ENCODE measurements around the gene TLCD3A. TPM values are rescaled to one million over a fixed set of nuclear protein-coding genes. Genes with fewer than 3 reads are reported as not detected.

The TLCD3A gene
- total and polyA plus RNA-seq, 2 of the 4 experiments (the other 2 are of a cell fraction), result 15.2 to 35.0 TPM

DNA sequence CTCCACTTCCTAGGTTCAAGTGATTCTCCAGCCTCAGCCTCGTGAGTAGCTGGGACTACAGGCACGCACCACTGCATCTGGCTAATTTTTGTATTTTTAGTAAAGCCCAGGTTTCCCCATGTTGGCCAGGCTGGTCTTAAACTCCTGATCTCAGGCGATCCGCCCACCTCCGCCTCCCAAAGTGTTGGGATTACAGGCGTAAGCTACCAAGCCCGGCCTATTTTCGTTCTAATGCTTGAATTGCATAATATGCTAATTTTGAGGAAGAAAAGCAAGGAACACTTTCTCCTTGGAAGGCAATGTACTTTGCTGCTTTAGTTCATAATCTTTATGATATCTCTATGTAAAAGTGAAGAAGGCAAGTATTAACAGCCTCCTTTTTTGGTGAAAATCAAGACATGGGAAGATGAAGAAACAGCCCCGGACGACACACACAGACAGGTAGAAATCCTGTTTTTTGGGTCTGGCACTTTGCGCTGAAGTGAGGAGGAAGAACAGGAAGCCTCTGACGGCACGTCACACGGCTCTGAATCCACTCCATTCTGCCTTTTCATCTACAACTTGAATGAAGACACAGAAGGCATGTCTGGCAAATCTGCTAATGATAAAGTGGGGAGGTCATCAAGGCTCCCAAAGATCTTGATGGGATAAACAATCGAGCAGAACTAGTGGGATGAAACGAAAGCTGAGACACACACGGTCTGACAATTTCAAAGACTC, 42.7 kb upstream of the TLCD3A start:
- 100% methylated on average over 1 of the region's 17 CpGs; no CpG with 5 or more reads in 1 of the 2 experiments for WGBS, 2 experiments (ENCODE audit: extremely low coverage in 2 of 2, insufficient read length in 1 of 2)
- no peaks in the 10 kb centered on the region for H3K27me3 ChIP-seq (ENCODE audit: control insufficient read depth, insufficient read depth, low read length)
- no peaks in the 10 kb centered on the region for H3K9me3 ChIP-seq (ENCODE audit: control insufficient read depth, insufficient read depth, low read length)
- peak overlapping the region; percentile 9; the same call in 1 of the 2 replicates for H4K5ac ChIP-seq (ENCODE audit: low read depth, low read length)
- H2BK15ac ChIP-seq (ENCODE audit: low read depth, low read length), result peak overlapping the region; percentile 42; the same call in 2 of the 3 replicates
- peak overlapping the region; percentile 81; the same call in 1 of the 2 replicates for H2AK5ac ChIP-seq (ENCODE audit: low read depth, low read length)
- ChIA-PET CTCF (interaction anchor here (1.7 kb wide), 1 partner anchor 278 kb away, joined by 13 read pairs; no protein-coding TSS in a partner anchor), POLR2A (ENCODE audit: unreplicated experiment) (no interaction called here)
- BruUV-seq (replicated peaks), result no TSS peak
- no peak overlapping the region for H3K14ac ChIP-seq (replicated peaks; ENCODE audit: low read depth, low read length)
- intact Hi-C loops (cut with micrococcal nuclease) (loop anchor here (5.0 kb wide), 1 partner anchor 142 kb away; no protein-coding TSS in a partner anchor), dilution Hi-C loops (cut with HindIII; ENCODE audit: low sequenced_read_pairs, unreplicated experiment) (no loop called here), in situ Hi-C loops (cut with MboI; ENCODE audit: low sequenced_read_pairs) (no loop called here)
- H4K8ac ChIP-seq (ENCODE audit: low read depth in 2 of 2, low read length in 2 of 2), result peak overlapping the region in 1 of 2 experiments; percentile 45; a peak in 2 of 4 replicates
- no peak overlapping the region for H2AFZ ChIP-seq (replicated peaks; ENCODE audit: low read length, poor library complexity)
- no peak overlapping the region for H3K4me2 ChIP-seq (ENCODE audit: low read depth, low read length)
- H3K56ac ChIP-seq (ENCODE audit: extremely low read depth, insufficient read depth, low read length), result no peak overlapping the region
- H3K4me1 ChIP-seq (ENCODE audit: control insufficient read depth, insufficient read depth, low read length), result peaks cover 14% of the 10 kb centered on the region
- no peak overlapping the region for H2AK9ac ChIP-seq (replicated peaks; ENCODE audit: low read depth, low read length, poor library complexity)
- H2BK20ac ChIP-seq (ENCODE audit: low read depth, low read length), result peak overlapping the region; percentile 72
- peak overlapping the region; percentile 51 for H3K4ac ChIP-seq (ENCODE audit: low read depth, low read length)
- H2BK120ac ChIP-seq (ENCODE audit: low read depth, low read length), result peak overlapping the region; percentile 97
- H2BK5ac ChIP-seq (ENCODE audit: low read depth, low read length, poor library complexity, severe bottlenecking), result peak overlapping the region; percentile 21
- DNase-seq, result no peak
- H3K79me1 ChIP-seq (ENCODE audit: low read depth in 1 of 2, low read length in 2 of 2), result peaks cover 22 to 51% of the 10 kb centered on the region in 2 experiments
- no peak overlapping the region for H3K9ac ChIP-seq (ENCODE audit: low read depth, low read length)
- H4K91ac ChIP-seq (ENCODE audit: insufficient read depth, low read depth, low read length), result peak overlapping the region; percentile 31
- no peak for ATAC-seq (ENCODE audit: low read depth)
- peaks cover 15% of the 10 kb centered on the region for H3K9me1 ChIP-seq (ENCODE audit: insufficient read depth, low read length)
- H3K27ac ChIP-seq (ENCODE audit: insufficient read depth, low read length), result no peak overlapping the region
- H3K4me3 ChIP-seq (ENCODE audit: insufficient read depth, low read depth, low read length), result no peak overlapping the region
- H4K20me1 ChIP-seq (ENCODE audit: insufficient read depth, low read length), result 0 out of 2 replicates have a peak, but pooled peaks cover 5% of the 10 kb centered on the region
- no peak overlapping the region for H3K23ac ChIP-seq (ENCODE audit: low read depth, low read length)
- no peak overlapping the region for H3K18ac ChIP-seq (ENCODE audit: low read depth, low read length)
- H3K36me3 ChIP-seq (ENCODE audit: control insufficient read depth, insufficient read depth, low read length), result peaks cover 13% of the 10 kb centered on the region
- TF ChIP-seq CEBPB (IDR thresholded peaks at IDR 0.05; ENCODE audit: low read depth, low read length) (no peak), POLR2A (IDR thresholded peaks at IDR 0.05; ENCODE audit: low read depth, low read length) (no peak), MAZ (IDR thresholded peaks at IDR 0.05; ENCODE audit: borderline replicate concordance, low read depth, low read length) (no peak), BHLHE40 (IDR thresholded peaks at IDR 0.05; ENCODE audit: low read depth, low read length) (no peak), CHD1 (IDR thresholded peaks at IDR 0.05; ENCODE audit: low read depth, low read length) (no peak), RAD21 (IDR thresholded peaks at IDR 0.05; ENCODE audit: low read length) (no peak), ELK1 (IDR thresholded peaks at IDR 0.05; ENCODE audit: borderline replicate concordance, low read depth, low read length) (no peak), RFX5 (IDR thresholded peaks at IDR 0.05; ENCODE audit: low read depth, low read length) (no peak), MXI1 (IDR thresholded peaks at IDR 0.05; ENCODE audit: borderline replicate concordance, low read depth, low read length) (no peak), MAFK (IDR thresholded peaks at IDR 0.05; ENCODE audit: low read depth, low read length) (no peak), RCOR1 (IDR thresholded peaks at IDR 0.05; ENCODE audit: insufficient replicate concordance, low read length) (no peak), USF2 (IDR thresholded peaks at IDR 0.05; ENCODE audit: low read depth, low read length) (no peak), FOS (IDR thresholded peaks at IDR 0.05; ENCODE audit: low read depth, low read length) (no peak), NFE2L2 (IDR thresholded peaks at IDR 0.05; ENCODE audit: low read depth, low read length) (no peak), SMC3 (IDR thresholded peaks at IDR 0.05; ENCODE audit: low read depth, low read length) (no peak)
